Measurements from ENCODE around the gene NMT2.
"Not testable (repeated sequence)": the region's sequence is repeated elsewhere in the genome, so short reads cannot be mapped to it uniquely, and the experiment has no call there.

Gene NMT2

DNA sequence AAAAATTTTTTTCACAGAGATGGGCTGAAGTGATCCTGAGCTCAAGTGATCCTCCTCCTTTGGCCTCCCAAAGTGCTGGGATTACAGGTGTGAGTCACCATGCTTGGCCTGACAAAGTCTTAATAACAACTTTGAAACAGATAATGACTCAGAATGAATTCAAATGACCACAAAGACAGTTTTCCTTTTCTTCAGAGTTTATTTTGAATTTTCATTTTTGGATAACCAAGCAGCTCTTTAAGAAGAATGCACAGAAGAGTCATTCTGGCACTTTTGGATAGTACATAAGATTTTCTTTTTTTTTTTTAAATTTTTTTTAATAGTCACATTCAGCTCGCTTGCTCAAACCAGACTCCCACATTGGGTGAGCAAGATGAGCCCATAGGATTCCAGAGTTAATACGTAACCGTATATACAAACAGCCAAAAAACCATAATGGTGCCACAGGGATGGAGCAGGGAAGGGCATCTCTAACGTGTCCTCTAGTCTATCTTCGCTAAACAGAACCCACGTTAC lies 43.0 kb upstream of the NMT2 start:
- Histone ChIP-seq H3K36me3 (ENCODE audit: insufficient read depth) (no peaks in the 10 kb centered on the region; the same call in 1 of the 2 replicates), H3K27me3 (ENCODE audit: insufficient read depth, low read depth) (no peaks in the 10 kb centered on the region), H3K4me3 (IDR thresholded peaks at IDR 0.05; ENCODE audit: insufficient read depth, low read depth, low read length) (no peak overlapping the region), H3K79me2 (ENCODE audit: insufficient read depth, low read depth) (peaks cover 2% of the 10 kb centered on the region; the same call in 1 of the 2 replicates), H3K27ac (no peak overlapping the region), H3K4me2 (no peak overlapping the region), H4K20me1 (ENCODE audit: insufficient read depth) (no peaks in the 10 kb centered on the region), H2AFZ (ENCODE audit: low read depth) (no peak overlapping the region), H3K4me1 (ENCODE audit: low read depth, poor library complexity, severe bottlenecking) (peaks cover 37% of the 10 kb centered on the region), H3K9ac (no peak overlapping the region)
- TF ChIP-seq, protein P1, sequence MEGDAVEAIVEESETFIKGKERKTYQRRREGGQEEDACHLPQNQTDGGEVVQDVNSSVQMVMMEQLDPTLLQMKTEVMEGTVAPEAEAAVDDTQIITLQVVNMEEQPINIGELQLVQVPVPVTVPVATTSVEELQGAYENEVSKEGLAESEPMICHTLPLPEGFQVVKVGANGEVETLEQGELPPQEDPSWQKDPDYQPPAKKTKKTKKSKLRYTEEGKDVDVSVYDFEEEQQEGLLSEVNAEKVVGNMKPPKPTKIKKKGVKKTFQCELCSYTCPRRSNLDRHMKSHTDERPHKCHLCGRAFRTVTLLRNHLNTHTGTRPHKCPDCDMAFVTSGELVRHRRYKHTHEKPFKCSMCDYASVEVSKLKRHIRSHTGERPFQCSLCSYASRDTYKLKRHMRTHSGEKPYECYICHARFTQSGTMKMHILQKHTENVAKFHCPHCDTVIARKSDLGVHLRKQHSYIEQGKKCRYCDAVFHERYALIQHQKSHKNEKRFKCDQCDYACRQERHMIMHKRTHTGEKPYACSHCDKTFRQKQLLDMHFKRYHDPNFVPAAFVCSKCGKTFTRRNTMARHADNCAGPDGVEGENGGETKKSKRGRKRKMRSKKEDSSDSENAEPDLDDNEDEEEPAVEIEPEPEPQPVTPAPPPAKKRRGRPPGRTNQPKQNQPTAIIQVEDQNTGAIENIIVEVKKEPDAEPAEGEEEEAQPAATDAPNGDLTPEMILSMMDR (conservative IDR thresholded peaks at IDR 0.05; ENCODE audit: low read depth, low read length): no peak

DNA sequence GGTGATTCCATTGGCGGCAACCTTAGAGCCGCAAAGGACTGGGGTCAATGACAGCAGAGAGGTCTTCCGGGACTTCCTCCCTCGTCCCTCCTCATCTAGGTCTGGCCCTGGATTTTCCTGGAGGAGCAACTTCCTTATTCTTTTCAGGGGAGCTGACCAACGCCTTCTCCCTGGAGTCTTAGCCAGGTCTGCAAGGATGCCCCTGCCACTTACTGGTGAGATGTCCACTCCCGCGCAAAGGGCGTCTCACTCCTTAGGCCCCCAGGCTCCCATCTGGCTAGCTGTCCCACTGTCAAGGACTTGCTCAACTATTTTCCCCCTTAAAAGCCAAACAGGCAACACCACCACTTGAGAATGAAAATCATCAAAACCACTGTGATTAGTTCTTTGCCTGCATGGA lies 42.0 kb upstream of the NMT2 start:
- Histone ChIP-seq H3K27me3 (ENCODE audit: insufficient read depth, low read depth) (no peaks in the 10 kb centered on the region), H4K20me1 (ENCODE audit: insufficient read depth) (no peaks in the 10 kb centered on the region), H3K36me3 (ENCODE audit: insufficient read depth) (no peaks in the 10 kb centered on the region; the same call in 1 of the 2 replicates)

GRCh38 chr10:15209827-15210509 lies 41.5 kb upstream of the NMT2 start:
- no peaks in the 10 kb centered on the region; the same call in 1 of the 2 replicates for H3K36me3 ChIP-seq (ENCODE audit: insufficient read depth)
- H2AFZ ChIP-seq (ENCODE audit: low read depth): no peak overlapping the region
- H3K9ac ChIP-seq: no peak overlapping the region
- H3K27me3 ChIP-seq (ENCODE audit: insufficient read depth, low read depth): no peaks in the 10 kb centered on the region
- no peak overlapping the region for H3K27ac ChIP-seq
- TF ChIP-seq, protein P1 (conservative IDR thresholded peaks at IDR 0.05; ENCODE audit: low read depth, low read length): peak; percentile 98
- H3K4me3 ChIP-seq (IDR thresholded peaks at IDR 0.05; ENCODE audit: insufficient read depth, low read depth, low read length): no peak overlapping the region
- no peaks in the 10 kb centered on the region for H4K20me1 ChIP-seq (ENCODE audit: insufficient read depth)
- peaks cover 37% of the 10 kb centered on the region for H3K4me1 ChIP-seq (ENCODE audit: low read depth, poor library complexity, severe bottlenecking)
- no peak overlapping the region for H3K4me2 ChIP-seq
- H3K79me2 ChIP-seq (ENCODE audit: insufficient read depth, low read depth): no peaks in the 10 kb centered on the region; the same call in 1 of the 2 replicates

More for the DNA sequence above, 42.0 kb upstream of the NMT2 start:
- H3K4me2 ChIP-seq: no peak overlapping the region
- H3K9ac ChIP-seq: no peak overlapping the region
- H2AFZ ChIP-seq (ENCODE audit: low read depth): no peak overlapping the region
- no peaks in the 10 kb centered on the region; the same call in 1 of the 2 replicates for H3K79me2 ChIP-seq (ENCODE audit: insufficient read depth, low read depth)
- H3K4me3 ChIP-seq (IDR thresholded peaks at IDR 0.05; ENCODE audit: insufficient read depth, low read depth, low read length): no peak overlapping the region
- H3K27ac ChIP-seq: no peak overlapping the region
- TF ChIP-seq, protein P1 (conservative IDR thresholded peaks at IDR 0.05; ENCODE audit: low read depth, low read length): no peak
- H3K4me1 ChIP-seq (ENCODE audit: low read depth, poor library complexity, severe bottlenecking): peaks cover 37% of the 10 kb centered on the region

GRCh38 chr10:15208221-15208620 lies 39.7 kb upstream of the NMT2 start:
- Histone ChIP-seq H3K4me1 (ENCODE audit: low read depth, poor library complexity, severe bottlenecking) (peaks cover 38% of the 10 kb centered on the region), H3K4me3 (IDR thresholded peaks at IDR 0.05; ENCODE audit: insufficient read depth, low read depth, low read length) (no peak overlapping the region), H2AFZ (ENCODE audit: low read depth) (no peak overlapping the region), H3K27ac (peak overlapping the region; percentile 95), H3K9ac (peak overlapping the region; percentile 72; the same call in 1 of the 2 replicates), H3K27me3 (ENCODE audit: insufficient read depth, low read depth) (no peaks in the 10 kb centered on the region), H3K36me3 (ENCODE audit: insufficient read depth) (no peaks in the 10 kb centered on the region), H4K20me1 (ENCODE audit: insufficient read depth) (no peaks in the 10 kb centered on the region), H3K4me2 (peak overlapping the region; percentile 79), H3K79me2 (ENCODE audit: insufficient read depth, low read depth) (no peaks in the 10 kb centered on the region; the same call in 1 of the 2 replicates)
- TF ChIP-seq, protein P1 (conservative IDR thresholded peaks at IDR 0.05; ENCODE audit: low read depth, low read length): no peak

DNA sequence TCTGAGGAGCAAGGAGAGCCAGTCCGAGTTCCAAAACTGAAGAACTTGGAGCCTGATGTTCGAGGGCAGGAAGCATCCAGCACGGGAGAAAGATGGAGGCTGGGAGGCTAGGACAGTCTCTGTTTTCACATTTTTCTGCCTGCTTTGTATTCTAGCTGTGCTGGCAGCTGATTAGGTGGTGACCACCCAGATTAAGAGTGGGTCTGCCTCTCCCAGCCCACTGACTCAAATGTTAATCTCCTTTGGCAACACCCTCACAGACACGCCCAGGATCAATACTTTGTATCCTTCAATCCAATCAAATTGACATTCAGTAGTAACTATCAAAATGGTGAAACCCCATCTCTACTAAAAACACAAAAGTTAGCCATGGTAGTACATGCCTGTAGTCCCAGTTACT lies 38.9 kb upstream of the NMT2 start:
- peak overlapping the region; percentile 95; the same call in 1 of the 2 replicates for H3K27ac ChIP-seq
- peaks cover 44% of the 10 kb centered on the region for H3K4me1 ChIP-seq (ENCODE audit: low read depth, poor library complexity, severe bottlenecking)
- peak overlapping the region; percentile 79; the same call in 1 of the 2 replicates for H3K4me2 ChIP-seq
- H3K4me3 ChIP-seq (IDR thresholded peaks at IDR 0.05; ENCODE audit: insufficient read depth, low read depth, low read length); H3K9ac ChIP-seq; H4K20me1 ChIP-seq (ENCODE audit: insufficient read depth); H2AFZ ChIP-seq (ENCODE audit: low read depth); H3K27me3 ChIP-seq (ENCODE audit: insufficient read depth, low read depth); H3K36me3 ChIP-seq (ENCODE audit: insufficient read depth); H3K79me2 ChIP-seq (ENCODE audit: insufficient read depth, low read depth): not testable (repeated sequence)
